Measurements from ENCODE around the gene OS9.
A peak's percentile ranks its signal among the peaks of the same experiment; 100 is the strongest.

Gene OS9

GRCh38 chr12:57737467-57738460 lies 43.8 kb downstream of the OS9 start:
- DNase-seq, result no peak

DNA sequence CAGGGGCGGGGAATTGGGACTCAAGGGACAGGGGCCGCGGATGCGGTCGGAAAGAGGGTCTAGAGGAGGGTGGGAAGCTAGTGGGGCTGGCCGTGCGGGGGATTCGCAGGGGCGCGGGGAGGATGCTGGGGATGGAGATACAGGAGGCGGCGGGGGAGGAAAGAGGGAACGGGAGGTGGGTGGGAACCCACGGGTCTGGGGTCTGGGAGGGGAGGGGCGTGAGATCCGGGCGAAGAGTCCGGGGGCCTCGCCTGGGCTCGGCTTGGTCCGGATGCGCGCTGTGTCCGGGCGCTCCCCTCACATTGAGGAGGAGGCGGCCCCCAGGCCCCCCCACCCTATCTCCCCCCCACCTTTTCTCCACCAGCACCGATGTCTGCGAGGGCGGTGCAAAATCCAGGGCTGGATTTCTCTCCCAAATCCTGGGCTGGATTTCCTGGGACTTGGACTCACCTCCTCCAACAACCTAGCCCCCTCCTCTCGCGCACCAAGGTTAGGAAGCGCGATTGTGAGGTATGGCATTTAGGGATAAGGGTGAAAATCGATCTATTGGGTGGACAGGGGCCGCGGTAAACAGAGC lies 44.8 kb downstream of the OS9 start, which contains the start of gene AGAP2:
AGAP2 (minus strand) TSS at position 82 of the 577 bp plus-strand sequence. CDS start 496 bp downstream, outside the sequence.
- no peak for DNase-seq

- DNase-seq, result peak; percentile 23
Measured at GRCh38 chr12:57739387-57739786, 45.5 kb downstream of the OS9 start.

DNA sequence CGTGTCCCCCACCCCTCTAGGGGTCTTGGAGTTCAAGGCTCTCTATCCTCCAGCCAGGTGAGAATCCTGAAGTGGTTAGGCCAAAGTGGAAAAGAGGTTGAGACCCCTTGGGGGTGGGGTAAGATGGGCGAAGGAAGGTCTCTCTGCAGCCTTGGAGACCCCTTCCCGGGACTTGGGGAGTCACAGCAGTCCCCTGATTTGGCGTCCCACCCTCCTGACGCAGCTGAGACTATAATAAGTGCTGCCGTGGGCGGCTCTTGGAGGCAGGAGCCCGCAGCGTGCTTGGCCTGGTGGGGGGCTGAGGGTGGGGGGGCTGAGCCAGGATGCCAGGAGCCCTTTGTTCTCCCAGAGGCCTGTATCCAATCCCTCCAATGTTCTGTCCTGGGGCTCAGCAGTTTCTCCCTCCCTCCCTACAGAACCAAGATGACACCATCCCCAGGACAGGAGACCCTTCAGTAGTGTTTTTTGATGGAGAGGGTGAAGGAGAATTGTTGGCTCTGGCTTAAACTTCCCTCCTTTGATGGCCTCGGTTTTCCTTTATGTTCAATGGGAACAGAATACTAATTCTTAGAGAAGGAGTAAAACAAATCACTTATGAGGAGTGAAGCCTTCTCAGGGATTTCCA lies 46.1 kb downstream of the OS9 start:
- no peak for DNase-seq

DNA sequence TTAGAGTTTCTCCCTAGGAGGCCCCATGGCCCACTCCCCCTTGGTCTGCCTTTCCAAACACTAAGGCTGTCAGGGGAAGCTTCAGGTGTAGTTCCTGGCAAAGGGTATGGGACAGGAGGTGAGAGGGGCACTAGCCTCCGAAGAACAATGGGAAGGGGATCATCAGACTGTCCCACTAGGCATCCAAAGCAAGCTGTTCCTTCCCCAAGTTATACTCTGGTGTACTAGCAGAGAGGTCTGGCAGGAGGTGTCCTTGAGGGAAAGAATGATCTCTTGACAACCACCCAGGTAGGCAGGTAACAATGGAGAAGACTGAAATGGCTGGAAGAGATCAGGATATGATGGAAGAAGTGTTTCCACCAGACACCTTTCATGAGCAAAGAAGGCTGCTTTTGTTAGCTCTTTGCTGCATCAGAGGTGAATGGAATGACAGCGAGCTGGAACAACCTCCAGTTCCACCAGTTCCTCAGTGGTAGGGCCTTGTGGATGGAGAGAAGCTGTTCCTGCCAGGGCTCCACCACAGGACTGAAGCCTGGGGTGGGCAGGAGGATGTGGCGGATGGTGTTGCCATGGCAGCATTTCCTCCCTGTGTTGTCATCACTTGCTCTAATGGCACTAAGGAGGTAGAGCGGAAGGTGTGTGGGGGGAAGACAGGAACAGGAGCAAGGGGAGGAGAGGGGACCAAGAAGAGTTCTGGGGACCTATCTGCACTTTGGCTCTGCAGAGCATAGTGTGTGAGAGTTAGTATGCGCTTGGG lies 46.9 kb downstream of the OS9 start:
- DNase-seq, result peak; percentile 87

- DNase-seq, result peak; percentile 6
Measured at GRCh38 chr12:57741413-57741789, 47.5 kb downstream of the OS9 start.

DNA sequence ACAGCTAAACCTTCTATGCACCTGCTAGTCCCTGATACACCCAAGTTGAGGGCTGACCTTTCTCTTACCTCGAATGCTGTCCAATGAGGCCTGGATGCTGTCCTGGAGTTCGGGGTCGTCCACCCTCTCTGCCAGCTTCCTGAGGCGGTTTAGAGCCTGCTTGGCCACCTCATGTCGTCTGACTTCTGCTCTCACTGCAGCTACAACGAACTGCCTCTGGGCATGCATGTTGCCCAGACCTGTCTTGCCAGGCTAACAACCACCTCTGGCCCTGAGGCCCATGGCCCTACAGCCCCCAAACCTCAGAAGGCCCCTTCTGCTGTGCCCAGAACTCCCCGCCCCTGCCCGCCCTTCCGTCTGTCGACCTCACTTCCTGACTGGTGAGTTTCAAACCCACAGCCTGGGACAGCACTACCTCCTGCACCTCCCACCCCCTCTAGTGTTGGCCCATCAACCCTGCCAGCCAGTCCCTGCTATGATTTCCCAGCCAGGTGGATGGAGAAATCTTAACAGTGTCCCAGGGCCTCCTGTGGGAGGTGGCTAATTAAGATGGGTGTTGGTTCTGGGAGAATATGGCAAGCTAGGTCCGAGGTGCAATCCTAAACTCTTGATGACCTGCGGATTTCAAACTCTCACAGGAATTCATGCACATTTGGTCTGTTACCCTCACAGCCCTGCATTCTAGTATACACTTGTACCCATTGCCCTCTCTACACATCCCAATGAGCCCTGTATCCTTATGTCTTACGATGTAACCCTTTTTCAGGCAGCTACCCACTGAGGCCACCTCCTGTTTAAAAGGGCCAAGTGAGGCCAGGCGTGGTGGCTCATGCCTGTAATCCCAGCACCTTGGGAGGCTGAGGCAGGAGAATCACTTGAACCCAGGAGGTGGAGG lies 48.2 kb downstream of the OS9 start:
- DNase-seq, result peak; percentile 92

- DNase-seq, result peak; percentile 4
Measured at GRCh38 chr12:57743769-57744168, 49.8 kb downstream of the OS9 start.

GRCh38 chr12:57744194-57744776 lies 50.4 kb downstream of the OS9 start:
- no peak for DNase-seq

GRCh38 chr12:57744777-57745484 lies 51.0 kb downstream of the OS9 start, which contains the start of gene TSPAN31:
TSPAN31 (plus strand) TSS chr12:57745039; CDS start chr12:57745155, 116 bp downstream.
- DNase-seq, result peak; percentile 99

- DNase-seq, result peak; percentile 40
Measured at GRCh38 chr12:57745485-57745881, 51.6 kb downstream of the OS9 start.

DNA sequence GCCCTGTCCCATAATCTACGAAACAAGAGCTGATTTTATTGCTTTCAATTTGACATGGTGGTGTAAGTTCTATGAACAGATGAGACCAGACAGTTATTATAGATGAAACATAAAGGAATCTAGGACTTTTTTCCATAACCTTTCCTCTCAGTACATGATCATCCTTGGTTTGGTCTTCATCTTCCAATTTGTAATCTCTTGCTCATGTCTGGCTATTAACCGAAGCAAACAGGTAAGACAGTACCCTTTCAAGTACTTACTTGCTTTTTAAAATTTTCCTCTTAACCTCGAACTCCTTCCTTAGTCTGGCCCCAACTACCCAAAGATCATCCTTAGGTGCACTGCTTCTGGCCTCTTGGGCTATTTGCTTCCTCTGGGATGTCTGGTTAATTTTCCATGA lies 52.1 kb downstream of the OS9 start:
- DNase-seq, result no peak

- no peak for DNase-seq
Measured at GRCh38 chr12:57749061-57749460, 55.1 kb downstream of the OS9 start.

DNA sequence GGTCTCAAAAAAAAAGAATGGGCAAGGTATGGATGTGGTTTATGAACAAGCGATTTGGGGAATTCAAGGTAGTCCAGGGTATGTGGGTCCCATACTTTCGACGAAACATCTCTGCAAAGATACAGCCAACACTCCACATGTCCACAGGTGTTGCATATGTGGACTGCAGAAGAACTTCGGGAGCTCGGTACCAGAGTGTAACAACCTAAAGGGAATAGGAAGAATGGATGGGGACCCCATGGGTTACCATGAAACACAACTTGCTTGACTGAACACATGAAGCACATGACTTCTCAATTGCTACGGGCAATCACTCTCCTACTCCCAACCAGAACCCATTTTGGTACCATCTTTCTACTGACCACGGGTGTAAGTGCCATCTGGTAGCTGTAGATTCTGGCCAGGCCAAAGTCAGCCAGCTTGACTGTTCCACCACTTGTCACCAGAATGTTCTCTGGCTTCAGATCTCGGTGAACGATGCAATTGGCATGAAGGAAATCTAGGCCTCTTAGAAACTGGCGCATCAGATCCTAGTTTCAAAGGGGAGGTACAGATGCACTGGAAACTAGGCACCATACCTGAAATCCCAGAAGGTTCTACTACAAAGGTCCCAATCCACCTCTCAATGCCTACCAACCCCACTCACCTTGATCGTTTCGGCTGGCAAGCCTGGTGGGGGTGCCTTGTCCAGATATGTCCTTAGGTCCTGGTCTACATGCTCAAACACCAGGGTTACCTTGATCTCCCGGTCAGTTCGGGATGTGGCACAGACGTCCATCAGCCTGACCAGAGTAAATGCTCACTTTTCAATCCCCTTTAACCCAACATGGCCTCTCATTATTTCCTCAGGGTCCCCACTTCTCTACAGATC lies 56.9 kb downstream of the OS9 start:
- no peak for DNase-seq

GRCh38 chr12:57751432-57751787 lies 57.5 kb downstream of the OS9 start:
- DNase-seq, result no peak

- peak; percentile 100 for DNase-seq
Measured at GRCh38 chr12:57751788-57752667, 58.1 kb downstream of the OS9 start, which contains the start of gene CDK4. CDK4 (minus strand) TSS chr12:57752310; CDS start chr12:57751717, 593 bp downstream.

GRCh38 chr12:57752668-57753000 lies 58.7 kb downstream of the OS9 start:
- DNase-seq, result no peak

- peak; percentile 44 for DNase-seq
Measured at GRCh38 chr12:57753756-57754337, 59.9 kb downstream of the OS9 start.

Data from hematopoietic multipotent progenitor cell treated with erythropoietin and hydrocortisone succinate and interleukin-3 and kit ligand, for 4 days (in vitro differentiated cells).